Measurements from ENCODE around the gene FBXO38. TPM values are rescaled to one million over a fixed set of nuclear protein-coding genes. Genes with fewer than 3 reads are reported as not detected.
A peak's percentile ranks its signal among the peaks of the same experiment; 100 is the strongest.

Gene FBXO38
- total RNA-seq, 1 experiment from 2014 or later: 36.3 TPM

DNA sequence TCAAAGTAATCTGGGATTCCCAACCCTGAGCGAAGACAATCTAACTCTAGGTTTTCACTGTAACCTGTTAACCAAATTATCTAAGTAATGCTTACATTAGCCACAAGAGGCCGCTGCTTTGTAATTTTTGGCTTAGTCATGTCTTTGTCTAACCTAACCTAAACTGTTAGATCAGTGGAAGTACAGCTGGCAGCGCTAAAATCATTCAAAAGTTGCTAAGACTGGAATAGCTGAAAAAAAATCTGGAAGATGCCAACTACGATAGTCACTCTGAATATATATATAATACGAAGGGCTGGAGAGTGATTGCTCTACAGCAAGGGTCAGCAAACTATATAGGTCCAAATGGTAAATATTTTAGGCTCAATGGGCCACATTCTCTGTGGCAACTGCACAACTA, 60.2 kb downstream of the FBXO38 start:
- H3K9me3 ChIP-seq (ENCODE audit: control insufficient read depth in 1 of 2, insufficient read depth in 1 of 2, low read depth in 1 of 2, low read length in 2 of 2): no peaks in the 10 kb centered on the region
- H3K9me2 ChIP-seq (ENCODE audit: insufficient read depth): no peaks in the 10 kb centered on the region
- peak; percentile 86 for ATAC-seq
- DNase-seq (ENCODE audit: low read depth, low spot score): peak; percentile 45
- H3K27ac ChIP-seq (ENCODE audit: low read depth, low read length): no peak overlapping the region
- ChIA-PET RAD21 (ENCODE audit: low non-redundant PET in 1 of 2, low total read pairs in 2 of 2, uncharacterized antibody in 2 of 2, unreplicated experiment in 2 of 2) (no interaction called here), CTCF (interaction anchor here (1.0 to 7.3 kb wide), 2 partner anchors 243 to 286 kb away, joined by 3 to 91 read pairs; no protein-coding TSS in a partner anchor), POLR2A (no interaction called here)
- no peak overlapping the region for H3K4me2 ChIP-seq (ENCODE audit: low read length)
- no peaks in the 10 kb centered on the region for H4K20me1 ChIP-seq (ENCODE audit: insufficient read depth)
- TSS peak; percentile 20 for BruUV-seq (replicated peaks)
- H3K36me3 ChIP-seq (ENCODE audit: control insufficient read depth in 1 of 2, insufficient read depth in 2 of 2, low read length in 2 of 2): peaks cover 11 to 20% of the 10 kb centered on the region in 2 experiments; a peak in 3 of 4 replicates
- H3K9ac ChIP-seq (ENCODE audit: low read length): no peak overlapping the region
- H3K4me1 ChIP-seq (ENCODE audit: control insufficient read depth in 1 of 2, insufficient read depth in 2 of 2, low read length in 2 of 2): no peaks in the 10 kb centered on the region
- H3K27me3 ChIP-seq (ENCODE audit: insufficient read depth, low read length): peaks cover 5% of the 10 kb centered on the region
- H2AFZ ChIP-seq (ENCODE audit: low read depth, low read length, poor library complexity, severe bottlenecking): no peak overlapping the region
- H3K4me3 ChIP-seq (replicated peaks in 1 of 2; ENCODE audit: low read depth in 1 of 2, low read length in 2 of 2): no peak overlapping the region
- TF ChIP-seq ZFX (IDR thresholded peaks at IDR 0.05) (no peak), RAD21 (IDR thresholded peaks at IDR 0.05; ENCODE audit: low read depth) (peak; percentile 77), SRF (IDR thresholded peaks at IDR 0.05; ENCODE audit: low read depth) (no peak), CTCF (IDR thresholded peaks at IDR 0.05 in 2 of 3, conservative IDR thresholded peaks at IDR 0.05 in 1 of 3; ENCODE audit: borderline replicate concordance in 1 of 3, insufficient read depth in 1 of 3, low read depth in 2 of 3, low read length in 2 of 3) (peak; percentile 52 to 82 (median 78)), CEBPB (IDR thresholded peaks at IDR 0.05; ENCODE audit: low read depth) (no peak), CBX3 (IDR thresholded peaks at IDR 0.05; ENCODE audit: low read depth) (0 out of 2 replicates have a peak, but pooled peaks have one; percentile 22)
- TF ChIP-seq, protein P1, sequence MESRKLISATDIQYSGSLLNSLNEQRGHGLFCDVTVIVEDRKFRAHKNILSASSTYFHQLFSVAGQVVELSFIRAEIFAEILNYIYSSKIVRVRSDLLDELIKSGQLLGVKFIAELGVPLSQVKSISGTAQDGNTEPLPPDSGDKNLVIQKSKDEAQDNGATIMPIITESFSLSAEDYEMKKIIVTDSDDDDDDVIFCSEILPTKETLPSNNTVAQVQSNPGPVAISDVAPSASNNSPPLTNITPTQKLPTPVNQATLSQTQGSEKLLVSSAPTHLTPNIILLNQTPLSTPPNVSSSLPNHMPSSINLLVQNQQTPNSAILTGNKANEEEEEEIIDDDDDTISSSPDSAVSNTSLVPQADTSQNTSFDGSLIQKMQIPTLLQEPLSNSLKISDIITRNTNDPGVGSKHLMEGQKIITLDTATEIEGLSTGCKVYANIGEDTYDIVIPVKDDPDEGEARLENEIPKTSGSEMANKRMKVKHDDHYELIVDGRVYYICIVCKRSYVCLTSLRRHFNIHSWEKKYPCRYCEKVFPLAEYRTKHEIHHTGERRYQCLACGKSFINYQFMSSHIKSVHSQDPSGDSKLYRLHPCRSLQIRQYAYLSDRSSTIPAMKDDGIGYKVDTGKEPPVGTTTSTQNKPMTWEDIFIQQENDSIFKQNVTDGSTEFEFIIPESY (IDR thresholded peaks at IDR 0.05; ENCODE audit: extremely low read depth, insufficient replicate concordance, low read length): no peak
- H3K79me2 ChIP-seq (ENCODE audit: insufficient read depth, low read length): no peaks in the 10 kb centered on the region
- intact Hi-C loops (cut with micrococcal nuclease): loop anchor here (1.0 to 10.0 kb wide), 4 partner anchors 243 to 668 kb away; no protein-coding TSS in a partner anchor

All from HCT116 (cell line).